CD14-positive monocyte (primary cell): ENCODE data around the gene MUTYH. TPM values are rescaled to one million over a fixed set of nuclear protein-coding genes. Genes with fewer than 3 reads are reported as not detected.

ENCODE experiments used
- DNase-seq, 3 donors: peaks; one replicate each; pipeline ENCODE4 v3.0.0-alpha.2; 2011 to 2022
- H2AFZ ChIP-seq: 2 replicates; pipeline ENCODE4 v1.6.0; 2012; ENCODE audit warnings: mild to moderate bottlenecking, low read depth, low read length, inconsistent platforms; ENCODE audit not compliant: insufficient read depth, poor library complexity, severe bottlenecking
- H3K27ac ChIP-seq, 2 donors: 1 replicate in 1 of 2; 2 replicates in 1 of 2; pipeline ENCODE4 v1.5.1; 2012 to 2013; ENCODE audit warnings: low read length in 2 of 2, control low read depth in 1 of 2, inconsistent platforms in 1 of 2, low read depth in 1 of 2, mild to moderate bottlenecking in 1 of 2
- H3K27me3 ChIP-seq, 2 donors: one replicate each; pipeline versions ENCODE4 v1.6.0 to v1.6.1; 2011 to 2013; ENCODE audit warnings: low read length in 2 of 2; ENCODE audit not compliant: control insufficient read depth in 2 of 2, insufficient read depth in 2 of 2
- H3K36me3 ChIP-seq, 2 donors: replicated peaks in 1 of 2; 1 replicate in 1 of 2; 2 replicates in 1 of 2; pipeline versions ENCODE4 v1.5.1 to v1.6.1; 2012 to 2013; ENCODE audit warnings: low read length in 2 of 2, control low read depth in 1 of 2, inconsistent platforms in 1 of 2, mild to moderate bottlenecking in 1 of 2; ENCODE audit not compliant: insufficient read depth in 2 of 2, control insufficient read depth in 1 of 2
- H3K4me1 ChIP-seq, 2 donors: 1 replicate in 1 of 2; 2 replicates in 1 of 2; pipeline versions ENCODE4 v1.5.1 to v1.6.1; 2012 to 2013; ENCODE audit warnings: low read length in 2 of 2, control low read depth in 1 of 2, inconsistent platforms in 1 of 2, mild to moderate bottlenecking in 1 of 2, moderate library complexity in 1 of 2; ENCODE audit not compliant: insufficient read depth in 2 of 2, control insufficient read depth in 1 of 2
- H3K4me2 ChIP-seq: replicated peaks from 2 replicates; pipeline ENCODE3; 2012; ENCODE audit warnings: low read length, moderate library complexity, mild to moderate bottlenecking; ENCODE audit not compliant: poor library complexity, severe bottlenecking; ENCODE audit errors: extremely low read depth
- H3K4me3 ChIP-seq, 3 experiments: fragments of 200-600 bp in 1 of 3; sonication (generic) in 1 of 3; replicated peaks in 1 of 3; 1 replicate in 2 of 3; 2 replicates in 1 of 3; pipeline ENCODE4 v1.5.1; 2011 to 2013; ENCODE audit warnings: low read length in 3 of 3, mild to moderate bottlenecking in 3 of 3, control low read depth in 2 of 3, low read depth in 2 of 3, inconsistent platforms in 1 of 3, moderate library complexity in 1 of 3
- H3K79me2 ChIP-seq: 2 replicates; pipeline ENCODE4 v1.6.0; 2012; ENCODE audit warnings: mild to moderate bottlenecking, control low read depth, inconsistent platforms, low read length, moderate library complexity; ENCODE audit not compliant: insufficient read depth
- H3K9ac ChIP-seq: 2 replicates; pipeline ENCODE4 v1.6.0; 2017; ENCODE audit warnings: low read length, mild to moderate bottlenecking; ENCODE audit not compliant: insufficient read depth, poor library complexity, severe bottlenecking
- H3K9me3 ChIP-seq, 2 donors: replicated peaks in 1 of 2; 1 replicate in 1 of 2; 2 replicates in 1 of 2; pipeline versions ENCODE4 v1.5.1 to v1.6.1; 2012 to 2013; ENCODE audit warnings: low read length in 2 of 2, control low read depth in 1 of 2; ENCODE audit not compliant: control insufficient read depth in 1 of 2, insufficient read depth in 1 of 2
- H4K20me1 ChIP-seq: 2 replicates; pipeline ENCODE4 v1.6.0; 2012; ENCODE audit warnings: mild to moderate bottlenecking, low read length, control low read depth, moderate library complexity; ENCODE audit not compliant: insufficient read depth
- H3K27ac Mint-ChIP-seq, 7 donors: one replicate each; pipeline ENCODE4 v1.8.0; 2020; ENCODE audit warnings: mild to moderate bottlenecking in 7 of 7, mixed read lengths in 7 of 7, moderate library complexity in 6 of 7, inconsistent platforms in 2 of 7
- H3K27me3 Mint-ChIP-seq, 3 donors: one replicate each; pipeline ENCODE4 v1.8.0; 2021 to 2022; ENCODE audit warnings: low read depth in 3 of 3, mild to moderate bottlenecking in 3 of 3, mixed read lengths in 3 of 3, moderate library complexity in 3 of 3, inconsistent platforms in 1 of 3
- H3K36me3 Mint-ChIP-seq, 2 donors: one replicate each; pipeline ENCODE4 v1.8.0; 2020; ENCODE audit warnings: mixed read lengths in 2 of 2, inconsistent platforms in 1 of 2, mild to moderate bottlenecking in 1 of 2
- H3K4me1 Mint-ChIP-seq: one replicate; pipeline ENCODE4 v1.8.0; 2020; ENCODE audit warnings: mild to moderate bottlenecking, mixed read lengths
- H3K4me3 Mint-ChIP-seq, 2 donors: one replicate each; pipeline ENCODE4 v1.8.0; 2020; ENCODE audit warnings: mild to moderate bottlenecking in 2 of 2, mixed read lengths in 2 of 2, moderate library complexity in 1 of 2
- H3K9me3 Mint-ChIP-seq, 7 donors: one replicate each; pipeline ENCODE4 v1.8.0; 2020 to 2022; ENCODE audit warnings: mixed read lengths in 7 of 7, mild to moderate bottlenecking in 6 of 7, moderate library complexity in 6 of 7, inconsistent platforms in 2 of 7
- WGBS: methylation state at CpG from one replicate; pipeline ENCODE4 v1.1.5; 2013; ENCODE audit warnings: missing lambda C conversion rate; ENCODE audit not compliant: insufficient coverage; 5-methylcytosine and 5-hydroxymethylcytosine counted together
- intact Hi-C, 2 donors: fragments of 100-400 bp; cut with micrococcal nuclease; formaldehyde crosslinking; loops; one replicate each; pipeline versions ENCODE4 v1.15.0 to v1.15.1; 2023
- polyA plus RNA-seq, 3 donors: library from polyadenylated mRNA; depleted of rRNA in 1 of 3; unstranded in 2 of 3; stranded (reverse) in 1 of 3; fragments of 300-500 nt in 2 of 3; fragments of >200 nt in 1 of 3; fragmentation: Illumina TruSeq in 2 of 3; gene quantifications; 1 replicate in 2 of 3; 2 replicates in 1 of 3; pipeline ENCODE4 v1.2.3, GENCODE V29; 2012 to 2021
- TF ChIP-seq, protein P1 (sequence below): fragments of 200-600 bp; IDR thresholded peaks from one replicate; pipeline ENCODE4 v1.8.0; 2022; ENCODE audit warnings: antibody characterized with exemption, mild to moderate bottlenecking

MUTYH gene
- polyA plus RNA-seq, 3 donors, result 6.7 to 22.9 (median 8.1) TPM

- no peaks in the 10 kb centered on the region for H3K36me3 Mint-ChIP-seq
- intact Hi-C loops, result loop anchor here (2.0 to 10.0 kb wide), 6 partner anchors 186 to 572 kb away; partner anchors contain the start of genes NASP (in 1 of the 2), RNU5D-1 (in 1 of the 2), RPS8 (in 1 of the 2) and TESK2 (in 1 of the 2)
- Histone ChIP-seq H3K27ac (peak overlapping the region; percentile 86 to 88), H3K4me1 (peaks cover 15 to 18% of the 10 kb centered on the region in 2 donors), H3K4me2 (peak overlapping the region; percentile 75), H4K20me1 (no peaks in the 10 kb centered on the region), H2AFZ (peak overlapping the region; percentile 89), H3K27me3 (no peaks in the 10 kb centered on the region), H3K9ac (peak overlapping the region; percentile 77), H3K4me3 (peak overlapping the region; percentile 55 to 88 (median 84)), H3K9me3 (no peaks in the 10 kb centered on the region), H3K79me2 (no peaks in the 10 kb centered on the region), H3K36me3 (no peaks in the 10 kb centered on the region)
- DNase-seq, result no peak
- peak overlapping the region; percentile 89 to 92 for H3K4me3 Mint-ChIP-seq
- no peaks in the 10 kb centered on the region for H3K9me3 Mint-ChIP-seq
- H3K27me3 Mint-ChIP-seq, result peaks cover 0 to 5% (median 5%) of the 10 kb centered on the region in 3 donors
- TF ChIP-seq, protein P1, sequence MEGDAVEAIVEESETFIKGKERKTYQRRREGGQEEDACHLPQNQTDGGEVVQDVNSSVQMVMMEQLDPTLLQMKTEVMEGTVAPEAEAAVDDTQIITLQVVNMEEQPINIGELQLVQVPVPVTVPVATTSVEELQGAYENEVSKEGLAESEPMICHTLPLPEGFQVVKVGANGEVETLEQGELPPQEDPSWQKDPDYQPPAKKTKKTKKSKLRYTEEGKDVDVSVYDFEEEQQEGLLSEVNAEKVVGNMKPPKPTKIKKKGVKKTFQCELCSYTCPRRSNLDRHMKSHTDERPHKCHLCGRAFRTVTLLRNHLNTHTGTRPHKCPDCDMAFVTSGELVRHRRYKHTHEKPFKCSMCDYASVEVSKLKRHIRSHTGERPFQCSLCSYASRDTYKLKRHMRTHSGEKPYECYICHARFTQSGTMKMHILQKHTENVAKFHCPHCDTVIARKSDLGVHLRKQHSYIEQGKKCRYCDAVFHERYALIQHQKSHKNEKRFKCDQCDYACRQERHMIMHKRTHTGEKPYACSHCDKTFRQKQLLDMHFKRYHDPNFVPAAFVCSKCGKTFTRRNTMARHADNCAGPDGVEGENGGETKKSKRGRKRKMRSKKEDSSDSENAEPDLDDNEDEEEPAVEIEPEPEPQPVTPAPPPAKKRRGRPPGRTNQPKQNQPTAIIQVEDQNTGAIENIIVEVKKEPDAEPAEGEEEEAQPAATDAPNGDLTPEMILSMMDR, result no peak
- peak overlapping the region; percentile 91 to 98 (median 96) for H3K27ac Mint-ChIP-seq
- H3K4me1 Mint-ChIP-seq, result peaks cover 10% of the 10 kb centered on the region
- 49% methylated on average over 8 of the region's 15 CpGs for WGBS
Observed at GRCh38 chr1:45304311-45305081, 35.7 kb downstream of the MUTYH start.

DNA sequence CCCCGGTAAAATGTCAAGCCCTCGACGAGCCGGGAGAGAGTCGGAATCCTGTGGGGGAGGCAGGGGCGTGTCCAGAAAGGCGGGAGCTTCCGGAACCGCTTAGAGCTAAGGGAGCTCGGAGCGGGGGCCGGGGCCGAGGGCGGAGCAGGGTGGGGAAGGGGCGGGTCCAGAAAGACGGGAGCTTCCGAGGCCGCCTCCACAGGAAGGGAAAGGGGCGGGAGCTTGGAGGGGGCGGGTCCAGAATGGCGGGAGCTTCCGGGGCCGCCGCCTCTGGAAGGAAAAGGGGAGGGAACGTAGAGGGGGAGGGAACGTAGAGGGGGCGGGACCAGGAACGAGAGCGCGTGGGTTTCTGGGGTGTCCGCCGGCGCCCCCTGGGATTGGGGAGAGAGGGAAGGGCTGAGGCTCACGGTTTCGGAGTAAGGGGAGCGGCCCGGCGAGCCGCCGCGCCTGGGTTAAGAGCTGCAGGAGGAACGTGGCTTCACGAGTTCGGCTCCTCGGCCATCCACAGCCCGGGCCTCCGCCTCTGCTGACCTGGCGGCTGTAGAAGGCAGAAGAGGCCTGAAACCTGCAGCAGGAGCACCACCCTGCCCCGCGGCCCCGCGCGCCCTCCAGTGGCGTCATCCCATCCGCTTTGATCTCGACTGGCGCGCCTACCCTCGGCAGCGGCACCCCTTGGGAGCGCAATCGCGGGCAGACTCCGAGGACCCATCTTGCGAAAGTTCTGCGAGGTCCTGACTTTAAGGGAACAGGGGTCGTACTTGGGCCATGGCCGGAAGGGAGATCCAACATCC is 36.5 kb downstream of the MUTYH start:
- Histone ChIP-seq H2AFZ (peak overlapping the region; percentile 89), H4K20me1 (no peaks in the 10 kb centered on the region), H3K4me3 (peak overlapping the region; percentile 61 to 88 (median 84)), H3K4me2 (peak overlapping the region; percentile 75), H3K27ac (peak overlapping the region; percentile 86 to 88), H3K4me1 (peaks cover 15 to 18% of the 10 kb centered on the region in 2 donors), H3K27me3 (no peaks in the 10 kb centered on the region), H3K9me3 (no peaks in the 10 kb centered on the region), H3K36me3 (no peaks in the 10 kb centered on the region), H3K9ac (peak overlapping the region; percentile 77), H3K79me2 (no peaks in the 10 kb centered on the region)
- H3K9me3 Mint-ChIP-seq, result no peaks in the 10 kb centered on the region
- peaks cover 0 to 5% (median 5%) of the 10 kb centered on the region in 3 donors for H3K27me3 Mint-ChIP-seq
- WGBS, result under 1% methylated on average over 66 of the region's 68 CpGs
- peak overlapping the region; percentile 89 to 92 for H3K4me3 Mint-ChIP-seq
- H3K27ac Mint-ChIP-seq, result peak overlapping the region; percentile 93 to 98 (median 96)
- TF ChIP-seq, protein P1, result peak; percentile 71
- intact Hi-C loops, result loop anchor here (2.0 to 10.0 kb wide), 6 partner anchors 187 to 571 kb away; partner anchors contain the start of genes NASP (in 1 of the 2), RNU5D-1 (in 1 of the 2), RPS8 (in 1 of the 2) and TESK2 (in 1 of the 2)
- peak; percentile 93 to 97 (median 95) for DNase-seq
- peaks cover 10% of the 10 kb centered on the region for H3K4me1 Mint-ChIP-seq
- H3K36me3 Mint-ChIP-seq, result no peaks in the 10 kb centered on the region
